EL (cell line): ENCODE data around the gene WDR93.

ENCODE experiments used
- DNase-seq: peaks from one replicate; pipeline ENCODE4 v3.0.0-alpha.2; 2016

The WDR93 gene

GRCh38 chr15:89693091-89693490 is 2.5 kb downstream of the WDR93 start:
- DNase-seq, result no peak

GRCh38 chr15:89693696-89694095 is 3.1 kb downstream of the WDR93 start:
- DNase-seq, result no peak

- DNase-seq, result no peak
Measured at GRCh38 chr15:89695198-89695597, 4.6 kb downstream of the WDR93 start.

GRCh38 chr15:89704411-89704810 is 13.8 kb downstream of the WDR93 start:
- DNase-seq, result peak; percentile 9

- DNase-seq, result no peak
Measured at GRCh38 chr15:89707577-89707976, 17.0 kb downstream of the WDR93 start.

GRCh38 chr15:89714775-89715174 is 24.2 kb downstream of the WDR93 start:
- no peak for DNase-seq

GRCh38 chr15:89723031-89723430 is 32.4 kb downstream of the WDR93 start:
- DNase-seq, result no peak

- DNase-seq, result no peak
Measured at GRCh38 chr15:89724621-89725020, 34.0 kb downstream of the WDR93 start.

- no peak for DNase-seq
Measured at GRCh38 chr15:89725064-89725463, 34.5 kb downstream of the WDR93 start.

- no peak for DNase-seq
Measured at GRCh38 chr15:89728254-89728653, 37.6 kb downstream of the WDR93 start.

- no peak for DNase-seq
Measured at GRCh38 chr15:89731275-89731674, 40.7 kb downstream of the WDR93 start.

GRCh38 chr15:89732451-89733172 is 42.0 kb downstream of the WDR93 start:
- no peak for DNase-seq

GRCh38 chr15:89735773-89736172 is 45.2 kb downstream of the WDR93 start:
- no peak for DNase-seq

- DNase-seq, result peak; percentile 77
Measured at GRCh38 chr15:89740137-89740536, 49.5 kb downstream of the WDR93 start.

GRCh38 chr15:89743011-89743410 is 52.4 kb downstream of the WDR93 start:
- DNase-seq, result no peak

- no peak for DNase-seq
Measured at GRCh38 chr15:89743594-89743993, 53.0 kb downstream of the WDR93 start.

GRCh38 chr15:89745131-89745530 is 54.5 kb downstream of the WDR93 start:
- DNase-seq, result no peak

- no peak for DNase-seq
Measured at GRCh38 chr15:89745768-89746167, 55.2 kb downstream of the WDR93 start.

GRCh38 chr15:89746386-89746780 is 55.8 kb downstream of the WDR93 start:
- DNase-seq, result no peak

GRCh38 chr15:89747708-89748682 is 57.4 kb downstream of the WDR93 start:
- DNase-seq, result no peak

- DNase-seq, result no peak
Measured at GRCh38 chr15:89749054-89749453, 58.4 kb downstream of the WDR93 start.

GRCh38 chr15:89749526-89749925 is 58.9 kb downstream of the WDR93 start:
- no peak for DNase-seq

GRCh38 chr15:89749951-89750559 is 59.4 kb downstream of the WDR93 start:
- DNase-seq, result no peak
